Neural cell (in vitro differentiated cells): ENCODE measurements around the gene KIF16B. TPM values are rescaled to one million over a fixed set of nuclear protein-coding genes. Genes with fewer than 3 reads are reported as not detected.

Experiments
- H2AFZ ChIP-seq: fragments of 200-600, 300-800 bp; sonication (generic), shearing (Covaris generic); 2 replicates; pipeline ENCODE4 v1.6.0; 2014; ENCODE audit warnings: low read depth, mild to moderate bottlenecking, antibody characterized with exemption, low read length, moderate library complexity
- H3F3A ChIP-seq: fragments of 200-600 bp; shearing (Covaris generic); 2 replicates; pipeline ENCODE4 v1.6.1; 2016; ENCODE audit warnings: mild to moderate bottlenecking, moderate library complexity, mixed read lengths, antibody characterized with exemption, low read length; ENCODE audit not compliant: insufficient read depth, poor library complexity, severe bottlenecking
- H3K27ac ChIP-seq: fragments of 200-600, 300-800 bp; sonication (generic), shearing (Covaris generic); 2 replicates; pipeline ENCODE4 v1.5.1; 2014; ENCODE audit warnings: mild to moderate bottlenecking, low read length, moderate library complexity
- H3K27me3 ChIP-seq: fragments of 300-800, 200-600 bp; sonication (generic), shearing (Covaris generic); 2 replicates; pipeline ENCODE4 v1.6.0; 2014; ENCODE audit warnings: mild to moderate bottlenecking, low read depth, low read length, moderate library complexity; ENCODE audit not compliant: insufficient read depth
- H3K36me3 ChIP-seq: fragments of 300-800, 200-600 bp; sonication (generic), shearing (Covaris generic); 2 replicates; pipeline ENCODE4 v1.5.1; 2014; ENCODE audit warnings: mild to moderate bottlenecking, antibody characterized with exemption, low read length, moderate library complexity; ENCODE audit not compliant: insufficient read depth
- H3K4me2 ChIP-seq: fragments of 300-800, 200-600 bp; sonication (generic), shearing (Covaris generic); 2 replicates; pipeline ENCODE4 v1.6.0; 2014; ENCODE audit warnings: mild to moderate bottlenecking, low read length
- H3K4me3 ChIP-seq: fragments of 300-800, 200-600 bp; sonication (generic), shearing (Covaris generic); 2 replicates; pipeline ENCODE4 v1.5.1; 2014; ENCODE audit warnings: mild to moderate bottlenecking, low read length, moderate library complexity
- H3K79me2 ChIP-seq: fragments of 200-600 bp; shearing (Covaris generic); replicated peaks from 2 replicates; pipeline ENCODE4 v1.6.0; 2014; ENCODE audit warnings: mild to moderate bottlenecking, low read length, moderate library complexity; ENCODE audit not compliant: insufficient read depth
- H3K9ac ChIP-seq: fragments of 300-800, 200-600 bp; sonication (generic), shearing (Covaris generic); 2 replicates; pipeline ENCODE4 v1.6.1; 2016; ENCODE audit warnings: mild to moderate bottlenecking, low read length, mixed read lengths
- H3K9me2 ChIP-seq: fragments of 200-600 bp; shearing (Covaris generic); 2 replicates; pipeline ENCODE4 v1.6.1; 2016; ENCODE audit warnings: mild to moderate bottlenecking, low read length, mixed read lengths; ENCODE audit not compliant: insufficient read depth
- H3K9me3 ChIP-seq: fragments of 200-600, 300-800 bp; sonication (generic), shearing (Covaris generic); 2 replicates; pipeline ENCODE4 v1.6.1; 2016; ENCODE audit warnings: mild to moderate bottlenecking, mixed run types, low read length, moderate library complexity, mixed read lengths
- H4K20me1 ChIP-seq: fragments of 200-600 bp; shearing (Covaris generic); 2 replicates; pipeline ENCODE4 v1.6.1; 2016; ENCODE audit warnings: mild to moderate bottlenecking, mixed run types; ENCODE audit not compliant: insufficient read depth
- CTCF ChIP-seq: fragments of 450-650 bp; IDR thresholded peaks from 2 replicates; pipeline ENCODE4 v1.5.1; 2014; ENCODE audit warnings: antibody characterized with exemption, mild to moderate bottlenecking, moderate library complexity; ENCODE audit not compliant: poor library complexity, severe bottlenecking
- EP300 ChIP-seq: fragments of 450-650 bp; conservative IDR thresholded peaks from 2 replicates; pipeline ENCODE4 v1.6.1; 2014; ENCODE audit warnings: antibody characterized with exemption, mild to moderate bottlenecking, moderate library complexity; ENCODE audit not compliant: poor library complexity, severe bottlenecking
- EZH2 ChIP-seq: fragments of 200-600, 300-800 bp; shearing (Covaris generic), sonication (generic); IDR thresholded peaks from 2 replicates; pipeline ENCODE4 v1.6.1; 2014; ENCODE audit warnings: antibody characterized with exemption, low read length, borderline replicate concordance, mild to moderate bottlenecking; ENCODE audit not compliant: insufficient read depth, poor library complexity, severe bottlenecking
- MXI1 ChIP-seq: fragments of 450-650 bp; conservative IDR thresholded peaks from 2 replicates; pipeline ENCODE4 v1.6.1; 2014; ENCODE audit warnings: antibody characterized with exemption, mild to moderate bottlenecking; ENCODE audit not compliant: poor library complexity, severe bottlenecking
- POLR2AphosphoS5 ChIP-seq: IDR thresholded peaks from 2 replicates; pipeline ENCODE4 v1.6.1; 2012
- RAD21 ChIP-seq: fragments of 450-650 bp; conservative IDR thresholded peaks from 2 replicates; pipeline ENCODE4 v1.6.1; 2014; ENCODE audit warnings: antibody characterized with exemption, mild to moderate bottlenecking, moderate library complexity
- REST ChIP-seq: IDR thresholded peaks from 2 replicates; pipeline ENCODE4 v1.6.1; 2012; ENCODE audit warnings: borderline replicate concordance
- SMC3 ChIP-seq: fragments of 450-650 bp; conservative IDR thresholded peaks from 2 replicates; pipeline ENCODE4 v1.6.1; 2014; ENCODE audit warnings: antibody characterized with exemption, mild to moderate bottlenecking, moderate library complexity; ENCODE audit not compliant: poor library complexity
- TAF1 ChIP-seq: IDR thresholded peaks from 2 replicates; pipeline ENCODE4 v1.6.1; 2012; ENCODE audit warnings: low read depth
- polyA plus RNA-seq: library from polyadenylated mRNA; depleted of rRNA; stranded (reverse); fragments of >200 nt; gene quantifications from 2 replicates; pipeline ENCODE4 v1.2.3, GENCODE V29; 2014

KIF16B gene
- polyA plus RNA-seq, 1 donor from 2014 or later, result 3.8 TPM

- H3K27me3 ChIP-seq, result no peaks in the 10 kb centered on the region
- no peak overlapping the region for H3K27ac ChIP-seq
- H3K79me2 ChIP-seq, result no peaks in the 10 kb centered on the region
- no peak overlapping the region for H3K4me3 ChIP-seq
- no peak overlapping the region for H3K9ac ChIP-seq
- H3K4me2 ChIP-seq, result no peak overlapping the region
- H3F3A ChIP-seq, result no peaks in the 10 kb centered on the region
- no peak for TF ChIP-seq MXI1
- TF ChIP-seq EP300, result no peak
- no peak for TF ChIP-seq REST
- TF ChIP-seq TAF1, result no peak
- TF ChIP-seq POLR2AphosphoS5, result no peak
- no peak for TF ChIP-seq RAD21
- TF ChIP-seq EZH2, result no peak
- no peak for TF ChIP-seq SMC3
- TF ChIP-seq CTCF, result no peak
- H3K9me3 ChIP-seq, result no peaks in the 10 kb centered on the region
- H3K36me3 ChIP-seq, result no peaks in the 10 kb centered on the region
- H2AFZ ChIP-seq, result no peak overlapping the region
- no peaks in the 10 kb centered on the region for H3K9me2 ChIP-seq
- H4K20me1 ChIP-seq, result no peaks in the 10 kb centered on the region
These were observed 12.6 kb downstream of the KIF16B start for GRCh38 chr20:16560661-16561060.

GRCh38 chr20:16560216-16560615 is 13.0 kb downstream of the KIF16B start:
- Histone ChIP-seq H3K4me3 (no peak overlapping the region), H4K20me1 (no peaks in the 10 kb centered on the region), H3K27me3 (no peaks in the 10 kb centered on the region), H3K9ac (no peak overlapping the region), H2AFZ (no peak overlapping the region), H3K4me2 (no peak overlapping the region), H3K79me2 (no peaks in the 10 kb centered on the region), H3K9me3 (no peaks in the 10 kb centered on the region), H3F3A (no peaks in the 10 kb centered on the region), H3K36me3 (no peaks in the 10 kb centered on the region), H3K9me2 (no peaks in the 10 kb centered on the region), H3K27ac (no peak overlapping the region)
- TF ChIP-seq TAF1, result no peak
- no peak for TF ChIP-seq MXI1
- TF ChIP-seq SMC3, result no peak
- no peak for TF ChIP-seq EP300
- TF ChIP-seq CTCF, result no peak
- no peak for TF ChIP-seq POLR2AphosphoS5
- no peak for TF ChIP-seq EZH2
- TF ChIP-seq RAD21, result no peak
- TF ChIP-seq REST, result no peak
